HepG2 (cell line): Measurements from ENCODE around the gene SRC. TPM values are rescaled to one million over a fixed set of nuclear protein-coding genes. Genes with fewer than 3 reads are reported as not detected.
"Not testable (repeated sequence)": the region's sequence is repeated elsewhere in the genome, so short reads cannot be mapped to it uniquely, and the experiment has no call there.

Experiments
- SRY ChIP-seq: sonication (generic); formaldehyde crosslinking; IDR thresholded peaks from 2 replicates; pipeline ENCODE4 v1.8.0; 2022; ENCODE audit warnings: mild to moderate bottlenecking, missing genetic modification reagents
- ZBTB40 ChIP-seq, 2 experiments: fragments of 450-650 bp in 1 of 2; sonication (generic) in 1 of 2; formaldehyde crosslinking in 1 of 2; IDR thresholded peaks; 2 replicates each; pipeline versions ENCODE4 v1.6.1 to v1.8.0; 2016 to 2022; ENCODE audit warnings: antibody characterized with exemption in 1 of 2, mild to moderate bottlenecking in 1 of 2, missing genetic modification reagents in 1 of 2
- ZNF703 ChIP-seq: sonication (generic); formaldehyde crosslinking; IDR thresholded peaks from 2 replicates; pipeline ENCODE4 v1.5.1; 2020; ENCODE audit warnings: missing genetic modification reagents, mild to moderate bottlenecking, moderate library complexity, borderline replicate concordance
- polyA plus RNA-seq, 8 experiments: library from polyadenylated mRNA; depleted of rRNA in 3 of 8; stranded (reverse) in 7 of 8; unstranded in 1 of 8; fragments of >200 nt; fragmentation: Illumina TruSeq in 4 of 8; extraction: Trizol in 4 of 8; gene quantifications; 2 replicates each; pipeline versions ENCODE4 v1.2.1 to v1.2.3, GENCODE V29; 2011 to 2016; ENCODE audit warnings: low read depth in 4 of 8, missing spikeins in 1 of 8, mixed read lengths in 1 of 8; ENCODE audit not compliant: insufficient read depth in 1 of 8
- total RNA-seq, 5 experiments: library from RNA; depleted of rRNA; stranded (reverse); fragments of >200 nt; fragmentation: Illumina TruSeq; extraction: Trizol; gene quantifications; 2 replicates each; pipeline ENCODE4 v1.2.3, GENCODE V29; 2016; ENCODE audit warnings: low read depth in 1 of 5

The SRC gene
- total and polyA plus RNA-seq, 2 of the 13 experiments (the other 11 are each of a cell fraction or from before 2014, with no cell fraction given): 54.7 to 192 TPM

GRCh38 chr20:37339764-37340109, 6.2 kb upstream of the SRC start (continued):
- TF ChIP-seq ZBTB40 (IDR thresholded peaks at IDR 0.05): not testable (repeated sequence)
- 0 out of 2 replicates have a peak, but pooled peaks have one; percentile 0 for TF ChIP-seq ZBTB40 (CRISPR knock-in tag; IDR thresholded peaks at IDR 0.05)
- 0 out of 2 replicates have a peak, but pooled peaks have one; percentile 55 for TF ChIP-seq ZNF703
- 0 out of 2 replicates have a peak, but pooled peaks have one; percentile 1 for TF ChIP-seq SRY
